RWPE1 (cell line): ENCODE data around the gene NUDT17.

Source experiments
- CTCF ChIA-PET: fragments of 350-600 bp; sonication (Branson Sonifier 250); formaldehyde crosslinking; extraction: SDS; loops from one replicate; lab custom pipeline; 2021; lab: Yijun Ruan, JAX
- POLR2A ChIA-PET: fragments of 400-600 bp; formaldehyde crosslinking; extraction: SDS; loops from one replicate; lab custom pipeline; 2020; ENCODE audit warnings: antibody characterized with exemption; ENCODE audit not compliant: low non-redundant PET; lab: Yijun Ruan, JAX
- DNase-seq: peaks from one replicate; pipeline ENCODE4 v3.0.0; 2012; ENCODE audit warnings: low spot score
- H3K27ac ChIP-seq: fragments of 450-650 bp; 2 replicates; pipeline ENCODE4 v1.5.1; 2017
- TF ChIP-seq, protein P1 (sequence below): fragments of 450-650 bp; conservative IDR thresholded peaks from 2 replicates; pipeline ENCODE4 v1.5.1; 2017; ENCODE audit warnings: low read depth, mild to moderate bottlenecking

Gene NUDT17

GRCh38 chr1:145874646-145875045 lies 29.2 kb downstream of the NUDT17 start:
- no peak overlapping the region for H3K27ac ChIP-seq
- no peak for DNase-seq
- CTCF ChIA-PET, result interaction anchor here (0.6 kb wide), 1 partner anchor 11 kb away, joined by 3 read pairs; no protein-coding TSS in a partner anchor
- TF ChIP-seq, protein P1, sequence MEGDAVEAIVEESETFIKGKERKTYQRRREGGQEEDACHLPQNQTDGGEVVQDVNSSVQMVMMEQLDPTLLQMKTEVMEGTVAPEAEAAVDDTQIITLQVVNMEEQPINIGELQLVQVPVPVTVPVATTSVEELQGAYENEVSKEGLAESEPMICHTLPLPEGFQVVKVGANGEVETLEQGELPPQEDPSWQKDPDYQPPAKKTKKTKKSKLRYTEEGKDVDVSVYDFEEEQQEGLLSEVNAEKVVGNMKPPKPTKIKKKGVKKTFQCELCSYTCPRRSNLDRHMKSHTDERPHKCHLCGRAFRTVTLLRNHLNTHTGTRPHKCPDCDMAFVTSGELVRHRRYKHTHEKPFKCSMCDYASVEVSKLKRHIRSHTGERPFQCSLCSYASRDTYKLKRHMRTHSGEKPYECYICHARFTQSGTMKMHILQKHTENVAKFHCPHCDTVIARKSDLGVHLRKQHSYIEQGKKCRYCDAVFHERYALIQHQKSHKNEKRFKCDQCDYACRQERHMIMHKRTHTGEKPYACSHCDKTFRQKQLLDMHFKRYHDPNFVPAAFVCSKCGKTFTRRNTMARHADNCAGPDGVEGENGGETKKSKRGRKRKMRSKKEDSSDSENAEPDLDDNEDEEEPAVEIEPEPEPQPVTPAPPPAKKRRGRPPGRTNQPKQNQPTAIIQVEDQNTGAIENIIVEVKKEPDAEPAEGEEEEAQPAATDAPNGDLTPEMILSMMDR, result no peak
- POLR2A ChIA-PET, result no interaction called here

DNA sequence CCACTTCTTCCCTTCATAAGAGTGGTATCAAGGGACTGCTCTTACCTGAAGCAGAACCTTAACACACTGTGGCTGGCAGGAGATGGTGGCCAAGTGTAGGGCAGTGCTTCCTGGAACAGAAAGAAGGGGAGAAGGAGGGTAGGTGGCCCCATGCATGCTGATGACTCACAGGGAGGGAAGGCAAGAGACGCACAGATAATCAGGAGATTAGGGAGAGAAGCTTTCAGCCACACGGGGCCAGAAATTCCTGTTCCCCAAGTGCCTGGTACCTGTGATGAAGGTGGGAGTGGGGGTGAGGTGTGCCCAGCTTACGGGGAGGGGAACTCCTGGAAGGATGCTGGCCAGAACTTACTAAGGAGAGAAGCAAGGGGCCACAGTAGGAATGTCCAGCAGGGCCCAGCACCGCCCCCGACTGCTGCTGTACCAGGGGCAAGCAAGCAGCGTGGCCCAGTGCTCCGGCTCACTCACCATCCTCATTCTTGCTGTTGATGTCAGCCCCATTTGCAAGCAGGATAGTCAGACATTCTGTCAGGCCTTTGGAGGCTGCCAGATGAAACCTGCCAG lies 32.6 kb downstream of the NUDT17 start:
- TF ChIP-seq, protein P1, result no peak
- CTCF ChIA-PET, result interaction anchor here (0.7 to 3.0 kb wide), 2 partner anchors 14 to 131 kb away, joined by 3 to 12 read pairs; no protein-coding TSS in a partner anchor
- POLR2A ChIA-PET, result interaction anchor here (0.5 kb wide), 1 partner anchor 45 kb away, joined by 4 read pairs; no protein-coding TSS in a partner anchor
- H3K27ac ChIP-seq, result no peak overlapping the region
- no peak for DNase-seq

DNA sequence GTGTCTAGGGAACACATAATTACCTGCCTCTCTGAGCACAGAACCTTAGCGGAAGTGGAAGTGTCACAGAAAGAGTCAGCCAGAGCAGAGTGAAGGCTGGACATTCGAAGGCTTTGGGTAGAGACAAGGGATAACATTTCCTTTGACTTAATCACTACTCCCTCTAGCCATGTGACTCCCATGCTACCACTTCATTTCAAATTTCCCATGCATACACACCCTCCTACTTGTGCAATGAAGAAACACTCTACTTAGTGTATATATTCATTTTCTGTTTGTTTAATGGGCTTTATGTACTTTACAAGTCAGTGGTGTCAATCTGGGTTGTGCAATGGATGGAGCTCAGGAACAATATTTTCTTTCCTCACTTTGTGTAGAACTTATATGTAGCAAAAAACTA lies 33.3 kb downstream of the NUDT17 start:
- TF ChIP-seq, protein P1, result no peak
- ChIA-PET POLR2A (no interaction called here), CTCF (interaction anchor here (0.7 to 3.0 kb wide), 2 partner anchors 13 to 130 kb away, joined by 3 to 12 read pairs; no protein-coding TSS in a partner anchor)
- no peak overlapping the region for H3K27ac ChIP-seq
- DNase-seq, result no peak

- TF ChIP-seq, protein P1, result no peak
- ChIA-PET POLR2A (interaction anchor here (0.9 kb wide), 1 partner anchor 20 kb away, joined by 3 read pairs; no protein-coding TSS in a partner anchor), CTCF (interaction anchor here (3.0 kb wide), 1 partner anchor 12 kb away, joined by 12 read pairs; no protein-coding TSS in a partner anchor)
- no peak for DNase-seq
- H3K27ac ChIP-seq, result no peak overlapping the region
Observed at GRCh38 chr1:145879775-145880174, 34.3 kb downstream of the NUDT17 start.

DNA sequence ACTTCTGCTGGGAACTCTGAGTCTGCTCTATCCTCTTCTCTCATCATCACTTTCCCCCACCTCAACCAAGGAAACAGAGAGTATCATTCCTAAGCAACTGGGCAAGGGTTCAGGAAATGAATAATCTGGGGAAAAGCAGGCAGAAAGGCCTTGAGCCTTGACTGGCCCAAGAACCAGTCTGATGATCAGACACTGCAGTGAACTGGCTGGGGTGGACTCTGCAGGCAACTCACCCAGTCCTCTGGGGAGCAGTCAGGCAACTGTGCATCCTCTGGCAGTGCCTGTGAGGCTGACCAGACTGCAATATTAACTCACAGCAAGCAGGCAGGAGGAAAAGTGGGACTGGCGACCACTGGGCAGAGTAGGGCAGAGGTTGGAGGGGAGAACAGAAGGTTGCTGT lies 39.2 kb downstream of the NUDT17 start:
- DNase-seq, result no peak
- POLR2A ChIA-PET, result interaction anchor here (0.6 kb wide), 1 partner anchor 25 kb away, joined by 4 read pairs; no protein-coding TSS in a partner anchor

GRCh38 chr1:145885738-145886287 lies 40.4 kb downstream of the NUDT17 start, which contains the start of gene ANKRD35:
Gene ANKRD35, minus strand, starts transcription at chr1:145885866. Its CDS starts 108 bp downstream, at chr1:145885758.
- ChIA-PET CTCF (interaction anchor here (0.6 to 0.9 kb wide), 3 partner anchors 11 to 48 kb away, joined by 3 to 6 read pairs (median 4); partner anchors contain the start of gene NUDT17), POLR2A (interaction anchor here (0.6 kb wide), 1 partner anchor 25 kb away, joined by 3 read pairs; no protein-coding TSS in a partner anchor)
- DNase-seq, result peak; percentile 94
- TF ChIP-seq, protein P1, result no peak
- peak within 1 kb of the TSS; percentile 37 for H3K27ac ChIP-seq

More for the DNA sequence above, 39.2 kb downstream of the NUDT17 start:
- TF ChIP-seq, protein P1, result no peak
- CTCF ChIA-PET, result no interaction called here
- no peak overlapping the region for H3K27ac ChIP-seq
